GM12878 (cell line): ENCODE measurements around the gene KMT2E. TPM values are rescaled to one million over a fixed set of nuclear protein-coding genes. Genes with fewer than 3 reads are reported as not detected.

Experiments
- ATAC-seq: fragments of 200-7000 bp; cut with Tn5 transposase; 3 replicates; pipeline ENCODE4 v1.9.1; 2020; ENCODE audit warnings: mild to moderate bottlenecking, moderate library complexity
- BruUV-seq: library from RNA; stranded (reverse); fragments of 400-500 nt; replicated peaks from 2 replicates; lab custom pipeline; 2021; lab: Mats Ljungman, UMichigan
- CTCF ChIA-PET: fragments of 300-600 bp; sonication (Branson Sonifier 250); formaldehyde crosslinking; extraction: SDS; loops from one replicate; lab custom pipeline; 2021; ENCODE audit warnings: inconsistent platforms; lab: Yijun Ruan, JAX
- POLR2A ChIA-PET: fragments of 350-600 bp; formaldehyde crosslinking; extraction: SDS; loops from one replicate; lab custom pipeline; 2021; ENCODE audit warnings: inconsistent platforms; lab: Charles Lee
- RAD21 ChIA-PET: fragments of 300-600 bp; sonication (Branson Sonifier 250); formaldehyde crosslinking; loops from one replicate; lab custom pipeline; 2023; ENCODE audit warnings: antibody characterized with exemption; ENCODE audit not compliant: unreplicated experiment; lab: Charles Lee
- SMC1A ChIA-PET: fragments of 300-600 bp; sonication (Branson Sonifier 250); formaldehyde crosslinking; loops from one replicate; lab custom pipeline; 2023; ENCODE audit not compliant: unreplicated experiment, uncharacterized antibody; lab: Charles Lee
- DNase-seq: peaks from one replicate; pipeline ENCODE4 v3.0.0-alpha.2; 2011; ENCODE audit warnings: low read depth, low spot score
- FAIRE-seq: peaks from 3 replicates; lab custom pipeline; 2011; peaks lifted over from hg19 to GRCh38; lab: Jason Lieb, UNC
- H2AFZ ChIP-seq: 2 replicates; pipeline ENCODE4 v1.6.0; 2011; ENCODE audit warnings: low read depth, low read length, control low read depth; ENCODE audit not compliant: control insufficient read depth
- H3K27ac ChIP-seq: 2 replicates; pipeline ENCODE4 v1.5.1; 2011; ENCODE audit warnings: control low read depth; ENCODE audit not compliant: control insufficient read depth, insufficient read depth
- H3K27me3 ChIP-seq, 2 experiments: replicated peaks in 1 of 2; 2 replicates each; pipeline versions ENCODE4 v1.6.0 to v1.6.1; 2011; ENCODE audit warnings: low read length in 1 of 2; ENCODE audit not compliant: control insufficient read depth in 2 of 2, insufficient read depth in 2 of 2
- H3K36me3 ChIP-seq, 2 experiments: 2 replicates each; pipeline ENCODE4 v1.5.1; 2011; ENCODE audit warnings: low read length in 1 of 2; ENCODE audit not compliant: control insufficient read depth in 2 of 2, insufficient read depth in 2 of 2
- H3K4me1 ChIP-seq: 2 replicates; pipeline ENCODE4 v1.6.1; 2011; ENCODE audit warnings: mild to moderate bottlenecking, low read length, moderate library complexity, mixed read lengths; ENCODE audit not compliant: control insufficient read depth, insufficient read depth
- H3K4me2 ChIP-seq: 2 replicates; pipeline ENCODE4 v1.6.0; 2011; ENCODE audit warnings: control low read depth; ENCODE audit not compliant: control insufficient read depth, insufficient read depth
- H3K4me3 ChIP-seq: fragments of 200-600 bp; sonication (generic); 2 replicates; pipeline ENCODE4 v1.5.1; 2016
- H3K79me2 ChIP-seq: 2 replicates; pipeline ENCODE4 v1.6.0; 2011; ENCODE audit warnings: low read length; ENCODE audit not compliant: control insufficient read depth, insufficient read depth
- H3K9ac ChIP-seq: 2 replicates; pipeline ENCODE4 v1.8.0; 2011; ENCODE audit warnings: low read length, control low read depth, mixed read lengths; ENCODE audit not compliant: control insufficient read depth, insufficient read depth
- H3K9me3 ChIP-seq: replicated peaks from 3 replicates; pipeline ENCODE4 v1.5.1; 2011; ENCODE audit warnings: mild to moderate bottlenecking, low read length; ENCODE audit not compliant: control insufficient read depth, insufficient read depth
- H4K20me1 ChIP-seq: 2 replicates; pipeline ENCODE4 v1.6.0; 2011; ENCODE audit not compliant: control insufficient read depth, insufficient read depth
- BACH1 ChIP-seq: fragments of 450-650 bp; IDR thresholded peaks from 2 replicates; pipeline ENCODE4 v1.6.1; 2017; ENCODE audit warnings: mild to moderate bottlenecking, borderline replicate concordance
- BCL11A ChIP-seq: IDR thresholded peaks from 2 replicates; pipeline ENCODE4 v1.6.1; 2011; ENCODE audit warnings: low read depth, low read length
- EED ChIP-seq: sonication (generic); IDR thresholded peaks from 2 replicates; pipeline ENCODE4 v1.6.1; 2016; ENCODE audit warnings: antibody characterized with exemption, low read depth
- EGR1 ChIP-seq, 2 experiments: IDR thresholded peaks; 1 replicate in 1 of 2; 2 replicates in 1 of 2; pipeline ENCODE4 v1.6.1; 2011 to 2012; ENCODE audit warnings: low read depth in 2 of 2, low read length in 2 of 2, borderline replicate concordance in 1 of 2, mild to moderate bottlenecking in 1 of 2, moderate library complexity in 1 of 2
- EZH2 ChIP-seq: IDR thresholded peaks from 2 replicates; pipeline ENCODE4 v1.6.1; 2012; ENCODE audit warnings: low read depth, mild to moderate bottlenecking, control low read depth, inconsistent platforms, low read length, borderline replicate concordance; ENCODE audit not compliant: control insufficient read depth
- FOS ChIP-seq: IDR thresholded peaks from 3 replicates; pipeline ENCODE4 v1.6.1; 2011; ENCODE audit warnings: borderline replicate concordance; ENCODE audit not compliant: insufficient read length; ENCODE audit errors: extremely low read depth
- FOXK2 ChIP-seq: fragments of 450-650 bp; IDR thresholded peaks from 2 replicates; pipeline ENCODE4 v1.6.1; 2017; ENCODE audit warnings: mild to moderate bottlenecking, moderate library complexity
- JUND ChIP-seq: IDR thresholded peaks from 2 replicates; pipeline ENCODE4 v1.6.1; 2012; ENCODE audit warnings: low read depth, mild to moderate bottlenecking, low read length, improper control_type of control experiment, moderate library complexity
- KLF5 ChIP-seq: fragments of 450-650 bp; IDR thresholded peaks from 2 replicates; pipeline ENCODE4 v1.6.1; 2014; ENCODE audit warnings: mild to moderate bottlenecking; ENCODE audit not compliant: partially characterized antibody
- MEF2B ChIP-seq: fragments of 450-650 bp; IDR thresholded peaks from 2 replicates; pipeline ENCODE4 v1.6.1; 2018; ENCODE audit warnings: mild to moderate bottlenecking, moderate library complexity; ENCODE audit not compliant: partially characterized antibody, poor library complexity, severe bottlenecking
- NFIC ChIP-seq: IDR thresholded peaks from 2 replicates; pipeline ENCODE4 v1.6.1; 2012; ENCODE audit warnings: low read depth, mild to moderate bottlenecking, inconsistent platforms, low read length, moderate library complexity
- NFYB ChIP-seq: IDR thresholded peaks from 2 replicates; pipeline ENCODE4 v1.6.1; 2011; ENCODE audit warnings: low read depth, mild to moderate bottlenecking, low read length, improper control_type of control experiment, moderate library complexity; ENCODE audit not compliant: insufficient read depth
- POLR2A ChIP-seq: IDR thresholded peaks from 2 replicates; pipeline ENCODE4 v1.6.1; 2011; ENCODE audit warnings: low read depth, mild to moderate bottlenecking, low read length
- RAD51 ChIP-seq: fragments of 450-650 bp; IDR thresholded peaks from 2 replicates; pipeline ENCODE4 v1.6.1; 2016; ENCODE audit warnings: moderate library complexity, mild to moderate bottlenecking, inconsistent platforms
- SMAD5 ChIP-seq: IDR thresholded peaks from 2 replicates; pipeline ENCODE4 v1.6.1; 2016; ENCODE audit warnings: antibody characterized with exemption, low read depth
- SPI1 ChIP-seq: IDR thresholded peaks from 2 replicates; pipeline ENCODE4 v1.6.1; 2011; ENCODE audit warnings: low read depth, mild to moderate bottlenecking, low read length, moderate library complexity, borderline replicate concordance; ENCODE audit not compliant: insufficient read depth
- STAT1 ChIP-seq: fragments of 450-650 bp; conservative IDR thresholded peaks from 2 replicates; pipeline ENCODE4 v1.6.1; 2014; ENCODE audit warnings: antibody characterized with exemption, mild to moderate bottlenecking
- WGBS: methylation state at CpG from one replicate; pipeline ENCODE4 v1.1.6; 2016; ENCODE audit warnings: low lambda C conversion rate; ENCODE audit not compliant: insufficient replicate concordance, insufficient coverage; ENCODE audit errors: missing lambda C conversion rate; 5-methylcytosine and 5-hydroxymethylcytosine counted together
- in situ Hi-C: fragments of 300-500 bp; cut with MboI; formaldehyde crosslinking; loops from 9 replicates; pipeline ENCODE4 v1.14.3; 2018; ENCODE audit warnings: mixed read lengths
- intact Hi-C: fragments of 100-400 bp; cut with micrococcal nuclease; formaldehyde crosslinking; loops from one replicate; pipeline ENCODE4 v1.14.2; 2022; ENCODE audit not compliant: unreplicated experiment
- polyA plus RNA-seq, 11 experiments: library from polyadenylated mRNA; depleted of rRNA in 4 of 11; unstranded in 6 of 11; stranded (reverse) in 5 of 11; fragments of >200 nt; fragmentation: Nextera tagmentation in 4 of 11; fragmentation: Illumina TruSeq in 1 of 11; extraction: Ambion mirVana in 4 of 11; extraction: Trizol in 1 of 11; gene quantifications; 1 replicate in 1 of 11; 2 replicates in 10 of 11; pipeline versions ENCODE4 v1.2.1 to v1.2.3, GENCODE V29; 2011 to 2016; ENCODE audit warnings: inconsistent platforms in 2 of 11, missing spikeins in 2 of 11, low read depth in 1 of 11
- total RNA-seq, 4 experiments: library from RNA; depleted of rRNA in 3 of 4; stranded (reverse); fragments of >200 nt in 3 of 4; fragmentation: Illumina TruSeq in 1 of 4; extraction: Trizol in 1 of 4; gene quantifications; 2 replicates each; pipeline versions ENCODE4 v1.2.1 to v1.2.3, GENCODE V29; 2013 to 2021
- TF ChIP-seq, protein P1 (sequence below): fragments of 450-650 bp; IDR thresholded peaks from 2 replicates; pipeline ENCODE4 v1.6.1; 2016; ENCODE audit warnings: mild to moderate bottlenecking
- TF ChIP-seq, protein P2 (sequence below): fragments of 450-650 bp; IDR thresholded peaks from 2 replicates; pipeline ENCODE4 v1.6.1; 2014; ENCODE audit warnings: mild to moderate bottlenecking

Gene KMT2E
- total and polyA plus RNA-seq, 10 of the 15 experiments (the other 5 are each of a cell fraction or from before 2014, with no cell fraction given), result 13.2 to 68.1 (median 34.1) TPM

DNA sequence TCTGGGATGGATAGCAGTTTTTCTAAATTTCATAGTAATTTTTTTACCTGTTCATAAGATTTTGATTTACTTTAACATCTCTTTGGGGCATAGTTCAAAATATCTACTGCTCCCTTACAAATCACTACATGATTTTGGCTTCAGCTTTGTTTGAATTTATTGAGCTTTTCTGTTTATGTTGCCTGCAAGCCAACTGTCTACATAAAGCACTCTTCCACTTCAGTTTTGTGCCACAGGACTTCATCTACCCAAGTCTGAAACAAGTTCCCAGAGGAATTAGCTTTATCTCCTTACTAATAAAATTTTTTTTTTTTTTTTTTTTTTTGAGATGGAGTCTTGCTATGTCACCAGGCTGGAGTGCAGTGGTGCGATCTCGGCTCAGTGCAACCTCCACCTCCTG lies 45.4 kb upstream of the KMT2E start (continued):
- TF ChIP-seq FOS (no peak), SPI1 (no peak), NFIC (no peak), BCL11A (no peak), JUND (no peak), EZH2 (no peak)

DNA sequence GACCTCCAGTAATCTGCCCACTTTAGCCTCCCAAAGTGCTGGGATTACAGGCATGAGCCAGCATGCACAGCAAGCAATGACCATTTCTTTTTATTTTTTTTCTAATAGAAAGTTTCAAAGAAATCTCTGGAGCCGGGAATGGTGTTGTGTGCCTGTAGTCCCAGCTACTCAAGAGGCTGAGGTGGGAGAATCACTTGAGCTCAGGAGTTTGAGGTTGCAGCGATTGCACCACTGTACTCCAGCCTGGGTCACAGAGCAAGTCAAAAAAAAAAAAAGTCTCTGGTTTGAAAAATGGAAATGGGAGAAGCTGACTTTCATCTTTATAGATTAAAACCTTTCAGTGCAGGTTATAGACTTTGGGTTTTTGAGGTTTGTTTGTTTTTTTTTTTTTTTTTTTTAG lies 44.8 kb upstream of the KMT2E start:
- intact Hi-C loops (no loop called here), in situ Hi-C loops (no loop called here)
- RAD21 ChIA-PET, result interaction anchor here (0.7 kb wide), 1 partner anchor 27 kb away, joined by 3 read pairs; no protein-coding TSS in a partner anchor
- H3K4me2 ChIP-seq, result no peak overlapping the region
- no peak overlapping the region for H3K9ac ChIP-seq
- POLR2A ChIA-PET, result interaction anchor here (0.6 to 1.7 kb wide), 3 partner anchors 26 to 111 kb away, joined by 4 to 6 read pairs (median 4); no protein-coding TSS in a partner anchor
- ATAC-seq (no peak), FAIRE-seq (no peak), DNase-seq (no peak)
- no peaks in the 10 kb centered on the region for H3K36me3 ChIP-seq
- H3K79me2 ChIP-seq, result no peaks in the 10 kb centered on the region
- SMC1A ChIA-PET, result interaction anchor here (1.7 to 1.8 kb wide), 2 partner anchors 11 to 12 kb away, joined by 4 to 10 read pairs; no protein-coding TSS in a partner anchor
- no peak overlapping the region for H2AFZ ChIP-seq
- no peaks in the 10 kb centered on the region for H3K9me3 ChIP-seq
- no TSS peak for BruUV-seq
- WGBS, result 69% methylated on average over 2 of the region's 2 CpGs
- no peak for TF ChIP-seq FOXK2
- no peak for TF ChIP-seq MEF2B
- no peak for TF ChIP-seq EGR1 (IDR thresholded peaks at IDR 0.05; ENCODE audit: borderline replicate concordance in 1 of 2, low read depth in 2 of 2, low read length in 2 of 2)
- no peak for TF ChIP-seq BACH1
- TF ChIP-seq EED, result no peak
- no peak for TF ChIP-seq SMAD5
- no peak for TF ChIP-seq KLF5
- no peak for TF ChIP-seq POLR2A
- TF ChIP-seq NFYB, result no peak
- TF ChIP-seq, protein P1, sequence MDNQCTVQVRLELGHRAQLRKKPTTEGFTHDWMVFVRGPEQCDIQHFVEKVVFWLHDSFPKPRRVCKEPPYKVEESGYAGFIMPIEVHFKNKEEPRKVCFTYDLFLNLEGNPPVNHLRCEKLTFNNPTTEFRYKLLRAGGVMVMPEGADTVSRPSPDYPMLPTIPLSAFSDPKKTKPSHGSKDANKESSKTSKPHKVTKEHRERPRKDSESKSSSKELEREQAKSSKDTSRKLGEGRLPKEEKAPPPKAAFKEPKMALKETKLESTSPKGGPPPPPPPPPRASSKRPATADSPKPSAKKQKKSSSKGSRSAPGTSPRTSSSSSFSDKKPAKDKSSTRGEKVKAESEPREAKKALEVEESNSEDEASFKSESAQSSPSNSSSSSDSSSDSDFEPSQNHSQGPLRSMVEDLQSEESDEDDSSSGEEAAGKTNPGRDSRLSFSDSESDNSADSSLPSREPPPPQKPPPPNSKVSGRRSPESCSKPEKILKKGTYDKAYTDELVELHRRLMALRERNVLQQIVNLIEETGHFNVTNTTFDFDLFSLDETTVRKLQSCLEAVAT, result no peak
- TF ChIP-seq, protein P2, sequence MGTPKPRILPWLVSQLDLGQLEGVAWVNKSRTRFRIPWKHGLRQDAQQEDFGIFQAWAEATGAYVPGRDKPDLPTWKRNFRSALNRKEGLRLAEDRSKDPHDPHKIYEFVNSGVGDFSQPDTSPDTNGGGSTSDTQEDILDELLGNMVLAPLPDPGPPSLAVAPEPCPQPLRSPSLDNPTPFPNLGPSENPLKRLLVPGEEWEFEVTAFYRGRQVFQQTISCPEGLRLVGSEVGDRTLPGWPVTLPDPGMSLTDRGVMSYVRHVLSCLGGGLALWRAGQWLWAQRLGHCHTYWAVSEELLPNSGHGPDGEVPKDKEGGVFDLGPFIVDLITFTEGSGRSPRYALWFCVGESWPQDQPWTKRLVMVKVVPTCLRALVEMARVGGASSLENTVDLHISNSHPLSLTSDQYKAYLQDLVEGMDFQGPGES, result no peak
- TF ChIP-seq STAT1, result no peak
- no peak for TF ChIP-seq RAD51
- CTCF ChIA-PET, result interaction anchor here (1.2 to 2.1 kb wide), 3 partner anchors 12 to 16 kb away, joined by 3 to 21 read pairs (median 4); no protein-coding TSS in a partner anchor
- H3K4me3 ChIP-seq, result no peak overlapping the region
- no peaks in the 10 kb centered on the region for H4K20me1 ChIP-seq
- H3K27ac ChIP-seq, result no peak overlapping the region
- no peaks in the 10 kb centered on the region for H3K27me3 ChIP-seq
- no peaks in the 10 kb centered on the region for H3K4me1 ChIP-seq
